HEK293 (cell line): ENCODE data around the gene THRA.

Experiments used
- FEZF1 ChIP-seq: fragments of 450-650 bp; formaldehyde crosslinking; IDR thresholded peaks from 2 replicates; pipeline ENCODE4 v1.5.1; 2016; ENCODE audit warnings: missing biosample characterization, missing genetic modification characterization
- GLI4 ChIP-seq: fragments of 450-650 bp; formaldehyde crosslinking; IDR thresholded peaks from 2 replicates; pipeline ENCODE4 v1.5.1; 2016; ENCODE audit warnings: missing biosample characterization, missing genetic modification characterization
- HOXD13 ChIP-seq: sonication (generic); formaldehyde crosslinking; IDR thresholded peaks from 2 replicates; pipeline ENCODE4 v1.8.0; 2022; ENCODE audit warnings: missing genetic modification reagents, borderline replicate concordance
- KLF16 ChIP-seq: fragments of 450-650 bp; formaldehyde crosslinking; IDR thresholded peaks from 2 replicates; pipeline ENCODE4 v1.5.1; 2017; ENCODE audit warnings: missing biosample characterization, missing genetic modification characterization
- KLF7 ChIP-seq: fragments of 450-650 bp; formaldehyde crosslinking; IDR thresholded peaks from 2 replicates; pipeline ENCODE4 v1.5.1; 2016; ENCODE audit warnings: missing biosample characterization, missing genetic modification characterization, borderline replicate concordance
- MYNN ChIP-seq: fragments of 450-650 bp; formaldehyde crosslinking; IDR thresholded peaks from 2 replicates; pipeline ENCODE4 v1.5.1; 2016; ENCODE audit warnings: missing biosample characterization, missing genetic modification characterization, borderline replicate concordance
- SCRT2 ChIP-seq: fragments of 450-650 bp; formaldehyde crosslinking; IDR thresholded peaks from 2 replicates; pipeline ENCODE4 v1.5.1; 2016; ENCODE audit warnings: missing biosample characterization, missing genetic modification characterization
- TCF7L2 ChIP-seq: IDR thresholded peaks from 2 replicates; pipeline ENCODE4 v1.6.1; 2011; ENCODE audit warnings: low read depth, mild to moderate bottlenecking, inconsistent platforms, low read length, moderate library complexity, borderline replicate concordance
- WT1 ChIP-seq: fragments of 450-650 bp; formaldehyde crosslinking; IDR thresholded peaks from 2 replicates; pipeline ENCODE4 v1.5.1; 2016; ENCODE audit warnings: missing biosample characterization, missing genetic modification characterization
- ZBTB20 ChIP-seq: fragments of 450-650 bp; formaldehyde crosslinking; IDR thresholded peaks from 2 replicates; pipeline ENCODE4 v1.5.1; 2016; ENCODE audit warnings: missing biosample characterization, missing genetic modification characterization
- ZBTB7A ChIP-seq: fragments of 450-650 bp; formaldehyde crosslinking; IDR thresholded peaks from 2 replicates; pipeline ENCODE4 v1.5.1; 2016; ENCODE audit warnings: low read depth, missing biosample characterization, missing genetic modification characterization
- ZEB2 ChIP-seq: fragments of 450-650 bp; formaldehyde crosslinking; IDR thresholded peaks from 2 replicates; pipeline ENCODE4 v1.5.1; 2016; ENCODE audit warnings: missing biosample characterization, missing genetic modification characterization
- ZIC2 ChIP-seq: fragments of 450-650 bp; formaldehyde crosslinking; IDR thresholded peaks from 2 replicates; pipeline ENCODE4 v1.5.1; 2016; ENCODE audit warnings: missing biosample characterization, missing genetic modification characterization
- ZNF23 ChIP-seq: fragments of 450-650 bp; formaldehyde crosslinking; IDR thresholded peaks from 2 replicates; pipeline ENCODE4 v1.5.1; 2016; ENCODE audit warnings: missing biosample characterization, missing genetic modification characterization, borderline replicate concordance
- ZNF292 ChIP-seq: fragments of 450-650 bp; formaldehyde crosslinking; IDR thresholded peaks from 2 replicates; pipeline ENCODE4 v1.5.1; 2016; ENCODE audit warnings: low read depth, missing biosample characterization, missing genetic modification characterization, borderline replicate concordance
- ZNF311 ChIP-seq: fragments of 450-650 bp; formaldehyde crosslinking; IDR thresholded peaks from 2 replicates; pipeline ENCODE4 v1.5.1; 2017; ENCODE audit warnings: missing biosample characterization, missing genetic modification characterization, borderline replicate concordance
- ZNF404 ChIP-seq: fragments of 450-650 bp; formaldehyde crosslinking; IDR thresholded peaks from 2 replicates; pipeline ENCODE4 v1.5.1; 2017; ENCODE audit warnings: missing biosample characterization, missing genetic modification characterization
- ZNF521 ChIP-seq: fragments of 450-650 bp; formaldehyde crosslinking; IDR thresholded peaks from 2 replicates; pipeline ENCODE4 v1.5.1; 2017; ENCODE audit warnings: missing biosample characterization, mild to moderate bottlenecking, missing genetic modification characterization
- ZNF558 ChIP-seq: fragments of 450-650 bp; formaldehyde crosslinking; IDR thresholded peaks from 2 replicates; pipeline ENCODE4 v1.5.1; 2016; ENCODE audit warnings: missing biosample characterization, missing genetic modification characterization
- ZNF596 ChIP-seq: fragments of 450-650 bp; IDR thresholded peaks from 2 replicates; pipeline ENCODE4 v1.5.0; 2018; ENCODE audit warnings: missing biosample characterization, mild to moderate bottlenecking, missing genetic modification characterization, moderate library complexity
- ZNF660 ChIP-seq: fragments of 450-650 bp; IDR thresholded peaks from 2 replicates; pipeline ENCODE4 v1.5.1; 2018; ENCODE audit warnings: missing biosample characterization, mild to moderate bottlenecking, missing genetic modification characterization
- ZNF776 ChIP-seq: fragments of 450-650 bp; formaldehyde crosslinking; IDR thresholded peaks from 2 replicates; pipeline ENCODE4 v1.5.0; 2017; ENCODE audit warnings: missing biosample characterization, missing genetic modification characterization, borderline replicate concordance
- ZNF785 ChIP-seq: fragments of 450-650 bp; formaldehyde crosslinking; IDR thresholded peaks from 2 replicates; pipeline ENCODE4 v1.5.1; 2016; ENCODE audit warnings: missing biosample characterization, missing genetic modification characterization
- ZNF791 ChIP-seq: fragments of 450-650 bp; formaldehyde crosslinking; IDR thresholded peaks from 2 replicates; pipeline ENCODE4 v1.5.1; 2016; ENCODE audit warnings: missing biosample characterization, missing genetic modification characterization
- ZSCAN30 ChIP-seq: fragments of 450-650 bp; IDR thresholded peaks from 2 replicates; pipeline ENCODE4 v1.5.1; 2018; ENCODE audit warnings: missing biosample characterization, mild to moderate bottlenecking, missing genetic modification characterization, moderate library complexity
- TF ChIP-seq, protein P1 (sequence below): fragments of 450-650 bp; IDR thresholded peaks from 2 replicates; pipeline ENCODE4 v1.5.1; 2018; ENCODE audit warnings: missing biosample characterization, mild to moderate bottlenecking, missing genetic modification characterization
- TF ChIP-seq, protein P2 (sequence below): fragments of 450-650 bp; formaldehyde crosslinking; IDR thresholded peaks from 2 replicates; pipeline ENCODE4 v1.5.1; 2017; ENCODE audit warnings: missing biosample characterization, missing genetic modification characterization
- TF ChIP-seq, protein P3 (sequence below): fragments of 450-650 bp; formaldehyde crosslinking; IDR thresholded peaks from 2 replicates; pipeline ENCODE4 v1.5.1; 2016; ENCODE audit warnings: missing biosample characterization, missing genetic modification characterization
- TF ChIP-seq, protein P4 (sequence below): fragments of 450-650 bp; formaldehyde crosslinking; IDR thresholded peaks from 2 replicates; pipeline ENCODE4 v1.5.1; 2016; ENCODE audit warnings: missing biosample characterization, missing genetic modification characterization, low read depth
- TF ChIP-seq, protein P5 (sequence below): fragments of 450-650 bp; formaldehyde crosslinking; IDR thresholded peaks from 2 replicates; pipeline ENCODE4 v1.5.1; 2016; ENCODE audit warnings: missing biosample characterization, missing genetic modification characterization
- TF ChIP-seq, protein P6 (sequence below): fragments of 450-650 bp; formaldehyde crosslinking; IDR thresholded peaks from 2 replicates; pipeline ENCODE4 v1.5.0; 2017; ENCODE audit warnings: missing biosample characterization, missing genetic modification characterization, borderline replicate concordance

THRA gene

DNA sequence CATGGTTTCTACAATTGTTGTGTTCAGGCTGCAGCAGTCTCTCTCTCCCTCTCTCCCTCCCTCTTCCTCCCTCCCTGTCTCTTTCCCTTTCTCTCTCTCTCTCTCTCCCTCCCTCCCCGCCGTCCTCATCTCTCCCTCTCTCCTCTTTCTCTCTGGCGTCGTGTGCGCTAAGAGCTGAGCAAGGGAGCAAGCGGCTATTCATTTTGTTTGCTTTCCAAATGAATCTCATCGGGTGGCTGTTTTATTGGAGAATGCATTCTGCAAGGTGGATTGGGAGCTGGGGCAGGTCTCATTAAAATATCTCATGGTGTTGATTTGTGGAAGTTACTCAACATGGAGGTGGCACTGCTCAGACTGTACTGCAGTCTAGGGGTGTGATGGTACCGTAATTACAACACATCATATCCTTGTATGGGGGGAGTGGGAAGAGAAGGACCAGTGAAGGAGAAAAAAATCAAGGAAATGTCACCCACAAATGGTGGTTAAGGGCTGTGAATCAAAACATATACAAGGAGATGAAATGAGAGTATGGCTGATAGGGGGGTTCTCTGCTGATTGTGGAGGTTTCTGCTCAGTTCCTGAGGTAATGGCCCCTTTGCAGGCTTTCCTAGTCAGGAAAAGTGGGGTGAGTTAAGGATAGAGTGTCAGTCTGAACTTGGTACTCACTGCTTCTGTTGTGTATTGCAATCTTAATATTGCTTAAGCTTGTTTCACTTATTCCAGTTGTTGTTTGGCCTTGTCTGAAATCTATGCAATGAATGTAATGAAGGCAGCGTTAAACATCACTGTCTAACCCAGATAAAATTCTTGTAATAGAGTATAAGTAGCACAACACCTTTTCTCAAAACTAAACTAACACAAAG lies 61.7 kb downstream of the THRA start (continued):
- TF ChIP-seq ZNF521 (tag by site-specific recombination) (no peak), HOXD13 (no peak), FEZF1 (peak; percentile 52), ZNF292 (no peak), ZNF23 (tag by site-specific recombination) (no peak), SCRT2 (tag by site-specific recombination) (peak; percentile 49; the same call in 1 of the 2 replicates), ZNF785 (tag by site-specific recombination) (no peak), MYNN (tag by site-specific recombination) (no peak), KLF7 (peak; percentile 12; the same call in 1 of the 2 replicates), ZNF558 (tag by site-specific recombination) (no peak), ZNF791 (tag by site-specific recombination) (no peak), ZBTB20 (tag by site-specific recombination) (0 out of 2 replicates have a peak, but pooled peaks have one; percentile 13), TCF7L2 (no peak), ZBTB7A (tag by site-specific recombination) (no peak), GLI4 (no peak), ZNF660 (tag by site-specific recombination) (peak; percentile 24; the same call in 1 of the 2 replicates), ZNF776 (tag by site-specific recombination) (no peak), KLF16 (tag by site-specific recombination) (0 out of 2 replicates have a peak, but pooled peaks have one; percentile 50), ZNF596 (tag by site-specific recombination) (peak; percentile 91), ZEB2 (tag by site-specific recombination) (no peak), ZNF311 (tag by site-specific recombination) (no peak), ZSCAN30 (tag by site-specific recombination) (no peak), ZNF404 (tag by site-specific recombination) (no peak), WT1 (tag by site-specific recombination) (0 out of 2 replicates have a peak, but pooled peaks have one; percentile 23), ZIC2 (tag by site-specific recombination) (peak; percentile 70)
- TF ChIP-seq, protein P1, sequence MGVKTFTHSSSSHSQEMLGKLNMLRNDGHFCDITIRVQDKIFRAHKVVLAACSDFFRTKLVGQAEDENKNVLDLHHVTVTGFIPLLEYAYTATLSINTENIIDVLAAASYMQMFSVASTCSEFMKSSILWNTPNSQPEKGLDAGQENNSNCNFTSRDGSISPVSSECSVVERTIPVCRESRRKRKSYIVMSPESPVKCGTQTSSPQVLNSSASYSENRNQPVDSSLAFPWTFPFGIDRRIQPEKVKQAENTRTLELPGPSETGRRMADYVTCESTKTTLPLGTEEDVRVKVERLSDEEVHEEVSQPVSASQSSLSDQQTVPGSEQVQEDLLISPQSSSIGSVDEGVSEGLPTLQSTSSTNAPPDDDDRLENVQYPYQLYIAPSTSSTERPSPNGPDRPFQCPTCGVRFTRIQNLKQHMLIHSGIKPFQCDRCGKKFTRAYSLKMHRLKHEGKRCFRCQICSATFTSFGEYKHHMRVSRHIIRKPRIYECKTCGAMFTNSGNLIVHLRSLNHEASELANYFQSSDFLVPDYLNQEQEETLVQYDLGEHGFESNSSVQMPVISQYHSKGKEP (tag by site-specific recombination), result no peak
- TF ChIP-seq, protein P2, sequence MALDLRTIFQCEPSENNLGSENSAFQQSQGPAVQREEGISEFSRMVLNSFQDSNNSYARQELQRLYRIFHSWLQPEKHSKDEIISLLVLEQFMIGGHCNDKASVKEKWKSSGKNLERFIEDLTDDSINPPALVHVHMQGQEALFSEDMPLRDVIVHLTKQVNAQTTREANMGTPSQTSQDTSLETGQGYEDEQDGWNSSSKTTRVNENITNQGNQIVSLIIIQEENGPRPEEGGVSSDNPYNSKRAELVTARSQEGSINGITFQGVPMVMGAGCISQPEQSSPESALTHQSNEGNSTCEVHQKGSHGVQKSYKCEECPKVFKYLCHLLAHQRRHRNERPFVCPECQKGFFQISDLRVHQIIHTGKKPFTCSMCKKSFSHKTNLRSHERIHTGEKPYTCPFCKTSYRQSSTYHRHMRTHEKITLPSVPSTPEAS (tag by site-specific recombination), result no peak
- TF ChIP-seq, protein P3, sequence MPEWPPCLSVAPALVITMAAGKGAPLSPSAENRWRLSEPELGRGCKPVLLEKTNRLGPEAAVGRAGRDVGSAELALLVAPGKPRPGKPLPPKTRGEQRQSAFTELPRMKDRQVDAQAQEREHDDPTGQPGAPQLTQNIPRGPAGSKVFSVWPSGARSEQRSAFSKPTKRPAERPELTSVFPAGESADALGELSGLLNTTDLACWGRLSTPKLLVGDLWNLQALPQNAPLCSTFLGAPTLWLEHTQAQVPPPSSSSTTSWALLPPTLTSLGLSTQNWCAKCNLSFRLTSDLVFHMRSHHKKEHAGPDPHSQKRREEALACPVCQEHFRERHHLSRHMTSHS (tag by site-specific recombination), result no peak
- TF ChIP-seq, protein P4, sequence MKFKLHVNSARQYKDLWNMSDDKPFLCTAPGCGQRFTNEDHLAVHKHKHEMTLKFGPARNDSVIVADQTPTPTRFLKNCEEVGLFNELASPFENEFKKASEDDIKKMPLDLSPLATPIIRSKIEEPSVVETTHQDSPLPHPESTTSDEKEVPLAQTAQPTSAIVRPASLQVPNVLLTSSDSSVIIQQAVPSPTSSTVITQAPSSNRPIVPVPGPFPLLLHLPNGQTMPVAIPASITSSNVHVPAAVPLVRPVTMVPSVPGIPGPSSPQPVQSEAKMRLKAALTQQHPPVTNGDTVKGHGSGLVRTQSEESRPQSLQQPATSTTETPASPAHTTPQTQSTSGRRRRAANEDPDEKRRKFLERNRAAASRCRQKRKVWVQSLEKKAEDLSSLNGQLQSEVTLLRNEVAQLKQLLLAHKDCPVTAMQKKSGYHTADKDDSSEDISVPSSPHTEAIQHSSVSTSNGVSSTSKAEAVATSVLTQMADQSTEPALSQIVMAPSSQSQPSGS (tag by site-specific recombination), result no peak
- TF ChIP-seq, protein P5, sequence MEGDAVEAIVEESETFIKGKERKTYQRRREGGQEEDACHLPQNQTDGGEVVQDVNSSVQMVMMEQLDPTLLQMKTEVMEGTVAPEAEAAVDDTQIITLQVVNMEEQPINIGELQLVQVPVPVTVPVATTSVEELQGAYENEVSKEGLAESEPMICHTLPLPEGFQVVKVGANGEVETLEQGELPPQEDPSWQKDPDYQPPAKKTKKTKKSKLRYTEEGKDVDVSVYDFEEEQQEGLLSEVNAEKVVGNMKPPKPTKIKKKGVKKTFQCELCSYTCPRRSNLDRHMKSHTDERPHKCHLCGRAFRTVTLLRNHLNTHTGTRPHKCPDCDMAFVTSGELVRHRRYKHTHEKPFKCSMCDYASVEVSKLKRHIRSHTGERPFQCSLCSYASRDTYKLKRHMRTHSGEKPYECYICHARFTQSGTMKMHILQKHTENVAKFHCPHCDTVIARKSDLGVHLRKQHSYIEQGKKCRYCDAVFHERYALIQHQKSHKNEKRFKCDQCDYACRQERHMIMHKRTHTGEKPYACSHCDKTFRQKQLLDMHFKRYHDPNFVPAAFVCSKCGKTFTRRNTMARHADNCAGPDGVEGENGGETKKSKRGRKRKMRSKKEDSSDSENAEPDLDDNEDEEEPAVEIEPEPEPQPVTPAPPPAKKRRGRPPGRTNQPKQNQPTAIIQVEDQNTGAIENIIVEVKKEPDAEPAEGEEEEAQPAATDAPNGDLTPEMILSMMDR (tag by site-specific recombination), result no peak
- TF ChIP-seq, protein P6, sequence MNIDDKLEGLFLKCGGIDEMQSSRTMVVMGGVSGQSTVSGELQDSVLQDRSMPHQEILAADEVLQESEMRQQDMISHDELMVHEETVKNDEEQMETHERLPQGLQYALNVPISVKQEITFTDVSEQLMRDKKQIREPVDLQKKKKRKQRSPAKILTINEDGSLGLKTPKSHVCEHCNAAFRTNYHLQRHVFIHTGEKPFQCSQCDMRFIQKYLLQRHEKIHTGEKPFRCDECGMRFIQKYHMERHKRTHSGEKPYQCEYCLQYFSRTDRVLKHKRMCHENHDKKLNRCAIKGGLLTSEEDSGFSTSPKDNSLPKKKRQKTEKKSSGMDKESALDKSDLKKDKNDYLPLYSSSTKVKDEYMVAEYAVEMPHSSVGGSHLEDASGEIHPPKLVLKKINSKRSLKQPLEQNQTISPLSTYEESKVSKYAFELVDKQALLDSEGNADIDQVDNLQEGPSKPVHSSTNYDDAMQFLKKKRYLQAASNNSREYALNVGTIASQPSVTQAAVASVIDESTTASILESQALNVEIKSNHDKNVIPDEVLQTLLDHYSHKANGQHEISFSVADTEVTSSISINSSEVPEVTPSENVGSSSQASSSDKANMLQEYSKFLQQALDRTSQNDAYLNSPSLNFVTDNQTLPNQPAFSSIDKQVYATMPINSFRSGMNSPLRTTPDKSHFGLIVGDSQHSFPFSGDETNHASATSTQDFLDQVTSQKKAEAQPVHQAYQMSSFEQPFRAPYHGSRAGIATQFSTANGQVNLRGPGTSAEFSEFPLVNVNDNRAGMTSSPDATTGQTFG (tag by site-specific recombination), result no peak
